Astrocyte (in vitro differentiated cells and primary cell): ENCODE data around the gene FAM168A. TPM values are rescaled to one million over a fixed set of nuclear protein-coding genes. Genes with fewer than 3 reads are reported as not detected.
A peak's percentile ranks its signal among the peaks of the same experiment; 100 is the strongest.

Experiments used
- DNase-seq: peaks from one replicate; pipeline ENCODE4 v3.0.0-alpha.2; 2010; ENCODE audit warnings: low read depth
- FAIRE-seq: peaks from 2 replicates; lab custom pipeline; 2011; peaks lifted over from hg19 to GRCh38; lab: Jason Lieb, UNC
- H2AFZ ChIP-seq: 2 replicates; pipeline ENCODE4 v1.6.0; 2012; ENCODE audit warnings: low read depth, low read length, inconsistent platforms
- H3K27ac ChIP-seq: 2 replicates; pipeline ENCODE4 v1.5.1; 2011; ENCODE audit warnings: low read depth, low read length, inconsistent platforms
- H3K27me3 ChIP-seq: 2 replicates; pipeline ENCODE4 v1.6.0; 2011; ENCODE audit warnings: low read length, inconsistent platforms; ENCODE audit not compliant: insufficient read depth
- H3K36me3 ChIP-seq: 2 replicates; pipeline ENCODE4 v1.5.1; 2011; ENCODE audit warnings: low read length, inconsistent platforms; ENCODE audit not compliant: insufficient read depth
- H3K4me1 ChIP-seq: 2 replicates; pipeline ENCODE4 v1.5.1; 2011; ENCODE audit warnings: low read length, inconsistent platforms; ENCODE audit not compliant: insufficient read depth
- H3K4me2 ChIP-seq: 2 replicates; pipeline ENCODE4 v1.6.0; 2012; ENCODE audit warnings: low read length, inconsistent platforms
- H3K4me3 ChIP-seq: 2 replicates; pipeline ENCODE4 v1.5.1; 2011; ENCODE audit warnings: low read depth, mild to moderate bottlenecking, low read length, inconsistent platforms; ENCODE audit not compliant: insufficient read depth
- H3K79me2 ChIP-seq: 2 replicates; pipeline ENCODE4 v1.6.0; 2012; ENCODE audit warnings: mild to moderate bottlenecking, low read length, inconsistent platforms; ENCODE audit not compliant: insufficient read depth
- H3K9ac ChIP-seq: 2 replicates; pipeline ENCODE4 v1.6.0; 2012; ENCODE audit warnings: mild to moderate bottlenecking, low read length, inconsistent platforms
- H3K9me3 ChIP-seq: 2 replicates; pipeline ENCODE4 v1.5.1; 2012; ENCODE audit warnings: low read depth, mild to moderate bottlenecking, low read length, inconsistent platforms; ENCODE audit not compliant: insufficient read depth
- H4K20me1 ChIP-seq: 2 replicates; pipeline ENCODE4 v1.6.0; 2012; ENCODE audit warnings: low read length, inconsistent platforms; ENCODE audit not compliant: insufficient read depth
- H3K27ac Mint-ChIP-seq: one replicate; pipeline ENCODE4 v1.8.0; 2021; ENCODE audit warnings: mild to moderate bottlenecking, mixed read lengths; ENCODE audit not compliant: unreplicated experiment
- H3K27me3 Mint-ChIP-seq: one replicate; pipeline ENCODE4 v1.8.0; 2021; ENCODE audit warnings: low read depth, mixed read lengths; ENCODE audit not compliant: unreplicated experiment
- H3K36me3 Mint-ChIP-seq: one replicate; pipeline ENCODE4 v1.8.0; 2021; ENCODE audit warnings: low read depth, mixed read lengths; ENCODE audit not compliant: unreplicated experiment
- H3K4me1 Mint-ChIP-seq: one replicate; pipeline ENCODE4 v1.8.0; 2021; ENCODE audit warnings: low read depth, mixed read lengths; ENCODE audit not compliant: unreplicated experiment
- H3K4me3 Mint-ChIP-seq: one replicate; pipeline ENCODE4 v1.8.0; 2021; ENCODE audit warnings: mild to moderate bottlenecking, moderate library complexity, mixed read lengths; ENCODE audit not compliant: unreplicated experiment
- H3K9me3 Mint-ChIP-seq: one replicate; pipeline ENCODE4 v1.8.0; 2021; ENCODE audit warnings: mild to moderate bottlenecking, mixed read lengths; ENCODE audit not compliant: unreplicated experiment
- CTCF ChIP-seq: IDR thresholded peaks from 2 replicates; pipeline ENCODE4 v1.5.1; 2011; ENCODE audit warnings: low read depth, mild to moderate bottlenecking, inconsistent platforms, low read length, moderate library complexity; ENCODE audit not compliant: insufficient read depth
- EZH2 ChIP-seq: IDR thresholded peaks from 2 replicates; pipeline ENCODE4 v1.6.1; 2012; ENCODE audit warnings: mild to moderate bottlenecking, low read length, inconsistent platforms; ENCODE audit not compliant: insufficient read depth
- total RNA-seq: library from RNA; stranded (reverse); gene quantifications from 2 replicates; pipeline ENCODE4 v1.2.1, GENCODE V29; 2021

Gene FAM168A
- total RNA-seq, 1 donor from 2014 or later, result 44.8 TPM

- Histone ChIP-seq H3K9ac (no peak overlapping the region), H3K4me1 (no peaks in the 10 kb centered on the region), H4K20me1 (no peaks in the 10 kb centered on the region), H3K9me3 (no peaks in the 10 kb centered on the region), H2AFZ (no peak overlapping the region), H3K27ac (no peak overlapping the region), H3K36me3 (no peaks in the 10 kb centered on the region), H3K4me2 (peak overlapping the region; percentile 30), H3K4me3 (no peak overlapping the region), H3K79me2 (no peaks in the 10 kb centered on the region), H3K27me3 (no peaks in the 10 kb centered on the region)
- TF ChIP-seq CTCF, result no peak
- no peak for TF ChIP-seq EZH2
- Mint-ChIP-seq H3K4me1 (no peaks in the 10 kb centered on the region), H3K27ac (no peak overlapping the region), H3K27me3 (peaks cover 6% of the 10 kb centered on the region), H3K36me3 (no peaks in the 10 kb centered on the region), H3K9me3 (no peaks in the 10 kb centered on the region), H3K4me3 (no peak overlapping the region)
- FAIRE-seq, result no peak
- no peak for DNase-seq
Observed at GRCh38 chr11:73632996-73633395, 35.1 kb upstream of the FAM168A start.

- Mint-ChIP-seq H3K27me3 (peaks cover 6% of the 10 kb centered on the region), H3K4me3 (no peak overlapping the region), H3K36me3 (no peaks in the 10 kb centered on the region), H3K9me3 (no peaks in the 10 kb centered on the region), H3K27ac (no peak overlapping the region), H3K4me1 (no peaks in the 10 kb centered on the region)
- Histone ChIP-seq H3K79me2 (no peaks in the 10 kb centered on the region), H4K20me1 (no peaks in the 10 kb centered on the region), H3K9me3 (no peaks in the 10 kb centered on the region), H3K4me1 (peaks cover 3% of the 10 kb centered on the region), H3K4me2 (no peak overlapping the region), H3K4me3 (no peak overlapping the region), H3K27ac (no peak overlapping the region), H3K27me3 (peaks cover 2% of the 10 kb centered on the region), H3K36me3 (no peaks in the 10 kb centered on the region), H2AFZ (no peak overlapping the region), H3K9ac (no peak overlapping the region)
- no peak for FAIRE-seq
- TF ChIP-seq CTCF (no peak), EZH2 (no peak)
- DNase-seq, result no peak
Observed at GRCh38 chr11:73629907-73630306, 32.0 kb upstream of the FAM168A start.

DNA sequence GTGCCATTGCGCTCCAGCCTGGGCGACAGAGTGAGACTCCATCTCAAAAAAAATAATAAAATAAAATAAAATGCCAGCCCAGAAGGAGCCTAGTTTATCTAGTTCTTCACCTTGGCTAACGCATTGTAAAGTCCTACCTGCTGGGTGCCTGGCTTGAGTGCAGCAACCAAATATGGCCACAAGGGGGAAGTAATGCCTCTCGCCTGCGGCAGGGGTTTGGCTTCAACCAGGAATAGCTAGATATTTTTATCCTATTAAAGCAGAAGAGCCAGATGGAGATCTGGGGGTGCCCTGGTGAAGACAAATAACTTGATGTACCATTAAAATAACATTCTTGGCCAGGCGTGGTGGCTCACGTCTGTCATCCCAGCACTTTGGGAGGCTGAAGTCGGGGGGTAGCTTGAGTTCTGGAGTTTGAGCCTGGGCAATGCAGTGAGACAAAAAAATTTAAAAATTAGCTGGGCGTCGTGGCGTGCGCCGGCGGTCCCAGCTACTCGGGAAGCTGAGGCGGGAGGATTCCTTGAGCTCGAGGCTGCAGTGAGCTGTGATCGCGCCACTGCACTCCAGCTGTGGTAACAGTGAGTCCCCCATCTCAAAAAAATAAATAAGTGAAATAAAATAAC, 27.9 kb upstream of the FAM168A start:
- DNase-seq (peak; percentile 41), FAIRE-seq (no peak)
- H3K27me3 Mint-ChIP-seq, result peaks cover 16% of the 10 kb centered on the region

More for the DNA sequence above, 27.9 kb upstream of the FAM168A start:
- Histone ChIP-seq H3K4me1 (peaks cover 3% of the 10 kb centered on the region), H3K36me3 (no peaks in the 10 kb centered on the region), H3K9ac (no peak overlapping the region), H2AFZ (peak overlapping the region; percentile 58), H3K27ac (no peak overlapping the region), H3K4me2 (peak overlapping the region; percentile 75), H3K27me3 (peaks cover 12% of the 10 kb centered on the region), H3K79me2 (no peaks in the 10 kb centered on the region), H3K9me3 (no peaks in the 10 kb centered on the region), H4K20me1 (no peaks in the 10 kb centered on the region), H3K4me3 (no peak overlapping the region)
- Mint-ChIP-seq H3K27ac (no peak overlapping the region), H3K4me3 (no peak overlapping the region), H3K9me3 (no peaks in the 10 kb centered on the region), H3K4me1 (no peaks in the 10 kb centered on the region), H3K36me3 (no peaks in the 10 kb centered on the region)
- TF ChIP-seq CTCF (peak; percentile 90), EZH2 (no peak)
